AG10803 (cell line): Measurements from ENCODE around the gene TLE1.

Experiments
- DNase-seq: peaks from one replicate; pipeline ENCODE4 v3.0.0; 2010; ENCODE audit warnings: low read depth
- H3K4me3 ChIP-seq: 2 replicates; pipeline ENCODE4 v1.5.1; 2011; ENCODE audit warnings: mild to moderate bottlenecking, low read length, control low read depth
- TF ChIP-seq, protein P1 (sequence below): conservative IDR thresholded peaks from 2 replicates; pipeline ENCODE4 v1.5.1; 2011; ENCODE audit warnings: mild to moderate bottlenecking, low read length, control low read depth, inconsistent platforms

The TLE1 gene

GRCh38 chr9:81584099-81584498 lies 105.2 kb downstream of the TLE1 start:
- no peak overlapping the region for H3K4me3 ChIP-seq
- no peak for DNase-seq
- TF ChIP-seq, protein P1, sequence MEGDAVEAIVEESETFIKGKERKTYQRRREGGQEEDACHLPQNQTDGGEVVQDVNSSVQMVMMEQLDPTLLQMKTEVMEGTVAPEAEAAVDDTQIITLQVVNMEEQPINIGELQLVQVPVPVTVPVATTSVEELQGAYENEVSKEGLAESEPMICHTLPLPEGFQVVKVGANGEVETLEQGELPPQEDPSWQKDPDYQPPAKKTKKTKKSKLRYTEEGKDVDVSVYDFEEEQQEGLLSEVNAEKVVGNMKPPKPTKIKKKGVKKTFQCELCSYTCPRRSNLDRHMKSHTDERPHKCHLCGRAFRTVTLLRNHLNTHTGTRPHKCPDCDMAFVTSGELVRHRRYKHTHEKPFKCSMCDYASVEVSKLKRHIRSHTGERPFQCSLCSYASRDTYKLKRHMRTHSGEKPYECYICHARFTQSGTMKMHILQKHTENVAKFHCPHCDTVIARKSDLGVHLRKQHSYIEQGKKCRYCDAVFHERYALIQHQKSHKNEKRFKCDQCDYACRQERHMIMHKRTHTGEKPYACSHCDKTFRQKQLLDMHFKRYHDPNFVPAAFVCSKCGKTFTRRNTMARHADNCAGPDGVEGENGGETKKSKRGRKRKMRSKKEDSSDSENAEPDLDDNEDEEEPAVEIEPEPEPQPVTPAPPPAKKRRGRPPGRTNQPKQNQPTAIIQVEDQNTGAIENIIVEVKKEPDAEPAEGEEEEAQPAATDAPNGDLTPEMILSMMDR = no peak

GRCh38 chr9:81581986-81582385 lies 107.4 kb downstream of the TLE1 start:
- H3K4me3 ChIP-seq = no peak overlapping the region
- TF ChIP-seq, protein P1 = no peak
- DNase-seq = no peak

DNA sequence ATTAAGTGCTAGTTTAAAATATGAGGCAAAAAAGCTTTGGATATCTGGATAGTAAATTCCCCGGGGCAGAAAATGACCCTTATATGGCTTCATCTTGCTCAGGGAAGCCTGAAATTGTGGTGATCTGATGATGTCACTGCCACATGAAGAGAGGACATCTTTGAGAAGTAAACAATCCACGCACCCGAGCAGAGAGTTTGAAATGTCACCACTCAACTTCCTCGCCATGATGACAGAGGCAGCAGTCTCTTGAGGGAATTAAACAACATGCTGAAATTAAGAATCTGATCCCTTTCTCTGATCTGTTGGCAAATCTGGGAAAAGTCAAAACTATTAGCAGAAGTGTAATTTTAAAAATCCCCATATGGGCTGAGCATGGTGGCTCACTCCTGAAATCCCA lies 110.0 kb downstream of the TLE1 start:
- no peak for DNase-seq
- TF ChIP-seq, protein P1 = no peak
- no peak overlapping the region for H3K4me3 ChIP-seq

- no peak overlapping the region for H3K4me3 ChIP-seq
- peak; percentile 86 for DNase-seq
- TF ChIP-seq, protein P1 = no peak
Measured at GRCh38 chr9:81578606-81579005, 110.7 kb downstream of the TLE1 start.

- no peak overlapping the region for H3K4me3 ChIP-seq
- TF ChIP-seq, protein P1 = no peak
Measured at GRCh38 chr9:81575956-81576355, 113.4 kb downstream of the TLE1 start.

DNA sequence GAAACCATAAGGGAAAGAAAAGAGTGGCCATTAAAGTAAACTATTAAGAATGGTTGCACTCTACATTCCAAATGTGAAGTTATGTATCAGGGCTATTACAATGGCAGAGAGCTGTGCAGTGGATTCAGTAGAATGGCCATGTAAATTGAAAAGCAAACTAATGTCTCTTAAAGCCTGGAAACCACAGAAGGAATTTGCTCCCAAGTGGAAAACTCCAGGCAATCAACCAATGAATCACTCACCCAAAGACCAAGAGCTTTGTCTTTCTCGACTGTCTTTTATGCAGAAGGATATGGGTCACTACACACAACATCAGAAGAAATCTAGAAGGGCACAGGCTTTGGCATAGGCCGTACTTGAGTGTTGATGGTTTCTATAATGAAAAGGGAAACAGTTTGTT lies 114.9 kb downstream of the TLE1 start:
- peak; percentile 54 for DNase-seq

More at GRCh38 chr9:81575956-81576355, 113.4 kb downstream of the TLE1 start:
- peak; percentile 46 for DNase-seq

More for the DNA sequence above, 114.9 kb downstream of the TLE1 start:
- TF ChIP-seq, protein P1 = no peak
- no peak overlapping the region for H3K4me3 ChIP-seq
